HG03280 (cell line): ENCODE measurements around the gene LEMD2.

ENCODE experiments used
- ATAC-seq: cut with Tn5 transposase; IDR thresholded peaks from one replicate; pipeline ENCODE4 v1.9.1; 2021; ENCODE audit warnings: mild to moderate bottlenecking, moderate library complexity; ENCODE audit not compliant: unreplicated experiment

Gene LEMD2

GRCh38 chr6:33724102-33725023, 64.6 kb downstream of the LEMD2 start:
- no peak for ATAC-seq

GRCh38 chr6:33723371-33724085, 65.4 kb downstream of the LEMD2 start:
- ATAC-seq = no peak

GRCh38 chr6:33722103-33722623, 66.8 kb downstream of the LEMD2 start:
- no peak for ATAC-seq

GRCh38 chr6:33721508-33721907, 67.4 kb downstream of the LEMD2 start:
- ATAC-seq = no peak
